Mesendoderm (in vitro differentiated cells): Measurements from ENCODE around the gene TMTC1.
"Not testable (repeated sequence)": the region's sequence is repeated elsewhere in the genome, so short reads cannot be mapped to it uniquely, and the experiment has no call there.

Experiments
- DNase-seq: peaks from one replicate; pipeline ENCODE4 v3.0.0; 2013
- H2AK5ac ChIP-seq: 2 replicates; pipeline ENCODE4 v1.6.1; 2013; ENCODE audit warnings: low read length, inconsistent platforms
- H2BK120ac ChIP-seq: 2 replicates; pipeline ENCODE4 v1.6.1; 2013; ENCODE audit warnings: low read depth, mild to moderate bottlenecking, low read length, moderate library complexity, mixed read lengths
- H2BK15ac ChIP-seq: replicated peaks from 2 replicates; pipeline ENCODE4 v1.6.1; 2013; ENCODE audit warnings: low read depth, mild to moderate bottlenecking, moderate library complexity
- H2BK5ac ChIP-seq: 2 replicates; pipeline ENCODE4 v1.6.1; 2013; ENCODE audit warnings: low read length, inconsistent platforms
- H3K18ac ChIP-seq: 2 replicates; pipeline ENCODE4 v1.6.1; 2013; ENCODE audit warnings: mild to moderate bottlenecking, low read length, mixed read lengths
- H3K23ac ChIP-seq: one replicate; pipeline ENCODE4 v1.6.1; 2013; ENCODE audit warnings: low read length
- H3K27ac ChIP-seq: 2 replicates; pipeline ENCODE4 v1.5.1; 2013; ENCODE audit warnings: low read depth, mild to moderate bottlenecking, inconsistent platforms, low read length, moderate library complexity
- H3K27me3 ChIP-seq: 2 replicates; pipeline ENCODE4 v1.6.1; 2013; ENCODE audit warnings: low read length, control low read depth, mild to moderate bottlenecking, inconsistent platforms; ENCODE audit not compliant: insufficient read depth, poor library complexity
- H3K36me3 ChIP-seq: 2 replicates; pipeline ENCODE4 v1.6.1; 2013; ENCODE audit warnings: low read length, inconsistent platforms; ENCODE audit not compliant: control insufficient read depth, insufficient read depth
- H3K4ac ChIP-seq: one replicate; pipeline ENCODE4 v1.6.1; 2013; ENCODE audit warnings: low read depth, mild to moderate bottlenecking, low read length, moderate library complexity
- H3K4me1 ChIP-seq: 2 replicates; pipeline ENCODE4 v1.6.1; 2013; ENCODE audit warnings: low read depth, low read length, inconsistent platforms; ENCODE audit not compliant: control insufficient read depth
- H3K4me2 ChIP-seq: 2 replicates; pipeline ENCODE4 v1.6.1; 2013; ENCODE audit warnings: low read length
- H3K4me3 ChIP-seq: 2 replicates; pipeline ENCODE4 v1.5.1; 2013; ENCODE audit warnings: mild to moderate bottlenecking, low read length
- H3K56ac ChIP-seq: one replicate; pipeline ENCODE4 v1.6.1; 2013; ENCODE audit warnings: low read length
- H3K79me1 ChIP-seq: 2 replicates; pipeline ENCODE4 v1.6.1; 2013; ENCODE audit warnings: low read length, inconsistent platforms
- H3K79me2 ChIP-seq: 2 replicates; pipeline ENCODE4 v1.6.1; 2013; ENCODE audit warnings: mild to moderate bottlenecking, low read length; ENCODE audit not compliant: control insufficient read depth, insufficient read depth
- H3K9ac ChIP-seq: 2 replicates; pipeline ENCODE4 v1.6.1; 2013; ENCODE audit warnings: low read length, inconsistent platforms
- H4K5ac ChIP-seq: one replicate; pipeline ENCODE4 v1.6.1; 2013; ENCODE audit warnings: low read length
- H4K8ac ChIP-seq: one replicate; pipeline ENCODE4 v1.6.1; 2013; ENCODE audit warnings: low read depth, mild to moderate bottlenecking, control low read depth, low read length, moderate library complexity
- WGBS: extraction: QIAGEN DNeasy Blood & Tissue Kit; methylation state at CpG from one replicate; pipeline ENCODE4 v1.1.7; 2013; ENCODE audit warnings: low lambda C conversion rate, missing lambda C conversion rate; ENCODE audit not compliant: insufficient coverage; ENCODE audit errors: extremely low coverage; 5-methylcytosine and 5-hydroxymethylcytosine counted together

The TMTC1 gene

GRCh38 chr12:29639893-29640495 lies 143.7 kb downstream of the TMTC1 start:
- Histone ChIP-seq H2BK5ac (no peak overlapping the region), H3K9ac (no peak overlapping the region), H3K79me1 (no peaks in the 10 kb centered on the region), H3K4ac (peak overlapping the region; percentile 75), H3K4me2 (no peak overlapping the region), H3K4me3 (no peak overlapping the region), H2AK5ac (no peak overlapping the region), H3K18ac (peak overlapping the region; percentile 82), H3K27me3 (no peaks in the 10 kb centered on the region), H3K23ac (no peak overlapping the region), H3K36me3 (no peaks in the 10 kb centered on the region), H4K5ac (no peak overlapping the region), H3K27ac (peak overlapping the region; percentile 78), H2BK120ac (peak overlapping the region; percentile 63), H3K56ac (peak overlapping the region; percentile 50), H3K79me2 (no peaks in the 10 kb centered on the region), H4K8ac (no peak overlapping the region), H2BK15ac (no peak overlapping the region), H3K4me1 (peaks cover 4% of the 10 kb centered on the region)
- WGBS, result no CpG with 5 or more reads among the region's 10 CpGs
- peak; percentile 18 for DNase-seq

DNA sequence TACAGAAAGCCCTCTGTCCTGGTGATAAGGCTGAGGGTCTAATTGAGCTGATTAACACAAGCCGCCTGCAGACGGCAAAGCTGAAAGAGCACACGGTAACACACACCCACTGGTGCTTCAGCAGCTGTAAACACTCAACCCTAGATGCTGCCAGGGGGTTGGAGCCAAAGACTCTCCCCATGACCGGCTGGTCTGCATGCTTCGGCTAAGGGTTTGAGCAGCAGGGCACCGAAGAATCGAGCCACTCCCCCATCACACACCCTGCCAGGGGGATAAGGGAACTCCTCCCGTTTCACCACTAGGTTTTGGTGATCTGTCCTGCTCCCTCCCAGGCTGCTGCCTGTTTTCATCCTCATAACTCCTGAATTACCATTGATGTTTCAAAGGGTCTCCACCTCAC lies 145.2 kb downstream of the TMTC1 start:
- no peak overlapping the region for H3K4me3 ChIP-seq
- H3K27me3 ChIP-seq, result no peaks in the 10 kb centered on the region
- H3K36me3 ChIP-seq, result no peaks in the 10 kb centered on the region
- no peak overlapping the region for H3K9ac ChIP-seq
- no peak overlapping the region for H4K8ac ChIP-seq
- H3K4me1 ChIP-seq, result peaks cover 4% of the 10 kb centered on the region
- H4K5ac ChIP-seq, result no peak overlapping the region
- no peaks in the 10 kb centered on the region for H3K79me2 ChIP-seq
- H2BK5ac ChIP-seq, result no peak overlapping the region
- no peak overlapping the region for H2BK120ac ChIP-seq
- H3K18ac ChIP-seq, result no peak overlapping the region
- H2AK5ac ChIP-seq, result no peak overlapping the region
- H3K4me2 ChIP-seq, result no peak overlapping the region
- no CpG with 5 or more reads among the region's 8 CpGs for WGBS
- DNase-seq, result peak; percentile 43
- no peak overlapping the region for H2BK15ac ChIP-seq
- H3K79me1 ChIP-seq, result no peaks in the 10 kb centered on the region
- H3K4ac ChIP-seq, result no peak overlapping the region
- H3K27ac ChIP-seq, result no peak overlapping the region
- H3K56ac ChIP-seq, result no peak overlapping the region
- no peak overlapping the region for H3K23ac ChIP-seq

DNA sequence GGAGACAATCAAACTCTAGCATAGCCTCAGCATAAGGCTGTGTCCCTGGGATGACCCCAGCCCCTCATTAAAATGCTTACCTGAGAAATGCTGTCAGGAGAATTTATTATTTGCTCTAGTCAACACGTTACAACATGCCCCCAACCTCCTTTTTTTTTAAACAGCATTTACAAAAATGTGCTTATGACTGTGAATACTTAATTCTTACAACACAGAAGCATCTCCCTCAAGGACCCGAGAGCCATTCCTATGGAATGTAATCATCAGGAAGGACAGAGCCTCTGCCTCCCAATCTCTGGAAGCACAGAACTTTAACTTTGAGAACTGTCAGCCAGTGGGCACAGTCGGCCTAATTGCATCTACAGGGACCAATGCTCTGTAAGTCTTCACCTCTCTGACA lies 149.7 kb downstream of the TMTC1 start:
- no peaks in the 10 kb centered on the region for H3K79me1 ChIP-seq
- H3K9ac ChIP-seq, result no peak overlapping the region
- H3K4ac ChIP-seq, result no peak overlapping the region
- H3K27ac ChIP-seq, result no peak overlapping the region
- H3K56ac ChIP-seq, result no peak overlapping the region
- H3K36me3 ChIP-seq, result peaks cover 1% of the 10 kb centered on the region
- DNase-seq, result peak; percentile 57
- no peaks in the 10 kb centered on the region for H3K27me3 ChIP-seq
- H2BK15ac ChIP-seq, result no peak overlapping the region
- WGBS, result no CpG with 5 or more reads among the region's 3 CpGs
- H3K4me3 ChIP-seq, result no peak overlapping the region
- no peaks in the 10 kb centered on the region for H3K4me1 ChIP-seq
- H2BK5ac ChIP-seq, result no peak overlapping the region
- no peak overlapping the region for H2AK5ac ChIP-seq
- no peak overlapping the region for H3K23ac ChIP-seq
- H3K4me2 ChIP-seq, result no peak overlapping the region
- no peak overlapping the region for H4K8ac ChIP-seq
- H2BK120ac ChIP-seq, result no peak overlapping the region
- H3K18ac ChIP-seq, result no peak overlapping the region
- no peak overlapping the region for H4K5ac ChIP-seq
- no peaks in the 10 kb centered on the region for H3K79me2 ChIP-seq

DNA sequence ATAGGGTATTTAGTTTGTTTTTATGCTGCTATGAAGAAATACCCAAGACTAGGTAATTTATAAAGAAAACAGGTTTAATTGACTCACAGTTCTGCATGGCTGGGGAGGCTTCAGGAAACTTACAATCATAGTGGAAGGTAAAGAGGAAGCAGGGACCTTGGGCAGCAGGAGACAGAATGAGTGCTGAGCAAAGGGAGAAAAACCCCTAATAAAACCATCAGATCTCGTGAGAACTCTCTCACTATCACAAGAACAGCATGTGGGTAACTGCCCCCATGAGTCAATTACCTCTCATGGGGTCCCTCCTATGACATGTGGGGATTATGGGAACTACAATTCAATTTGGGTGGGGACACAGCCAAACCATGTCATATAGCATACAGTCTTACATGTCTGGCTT lies 153.6 kb downstream of the TMTC1 start:
- not testable (repeated sequence) for H3K79me2 ChIP-seq, H2AK5ac ChIP-seq, H3K27ac ChIP-seq, H3K27me3 ChIP-seq, H3K36me3 ChIP-seq, H3K23ac ChIP-seq, H3K4ac ChIP-seq, H4K8ac ChIP-seq, H3K18ac ChIP-seq, H3K79me1 ChIP-seq, H2BK5ac ChIP-seq, H3K56ac ChIP-seq, H3K9ac ChIP-seq, DNase-seq, H3K4me3 ChIP-seq, H3K4me2 ChIP-seq, H3K4me1 ChIP-seq, H4K5ac ChIP-seq, H2BK15ac ChIP-seq, H2BK120ac ChIP-seq
- WGBS, result no CpG with 5 or more reads among the region's 1 CpG

DNA sequence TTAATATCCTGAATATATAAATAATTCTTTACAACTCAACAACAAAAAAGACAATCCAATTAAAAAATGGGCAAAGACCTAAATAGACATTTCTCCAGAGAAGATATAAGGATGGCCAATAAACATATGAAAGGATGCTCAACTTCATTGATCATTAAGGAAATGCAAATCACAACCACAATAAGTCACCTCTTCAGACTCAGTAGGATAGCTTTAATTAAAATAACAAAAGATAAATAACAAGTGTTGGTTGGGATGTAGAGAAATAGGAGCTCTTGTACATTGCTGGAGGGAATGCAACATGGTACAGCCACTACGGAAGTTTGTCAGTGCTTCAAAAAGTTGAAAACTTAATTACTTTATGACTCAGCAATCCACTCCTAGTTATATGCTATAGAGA lies 156.5 kb downstream of the TMTC1 start:
- Histone ChIP-seq H3K9ac (no peak overlapping the region), H3K79me1 (no peaks in the 10 kb centered on the region), H3K4me1 (no peaks in the 10 kb centered on the region), H2BK5ac (no peak overlapping the region), H3K4me3 (no peak overlapping the region), H2AK5ac (no peak overlapping the region), H3K23ac (no peak overlapping the region), H2BK15ac (no peak overlapping the region), H3K4ac (no peak overlapping the region), H2BK120ac (no peak overlapping the region), H3K27ac (no peak overlapping the region), H3K4me2 (no peak overlapping the region), H3K27me3 (no peaks in the 10 kb centered on the region), H3K18ac (no peak overlapping the region), H3K56ac (no peak overlapping the region), H4K8ac (no peak overlapping the region), H3K36me3 (no peaks in the 10 kb centered on the region), H4K5ac (no peak overlapping the region), H3K79me2 (no peaks in the 10 kb centered on the region)
- WGBS, result no CpG with 5 or more reads among the region's 1 CpG
- no peak for DNase-seq

DNA sequence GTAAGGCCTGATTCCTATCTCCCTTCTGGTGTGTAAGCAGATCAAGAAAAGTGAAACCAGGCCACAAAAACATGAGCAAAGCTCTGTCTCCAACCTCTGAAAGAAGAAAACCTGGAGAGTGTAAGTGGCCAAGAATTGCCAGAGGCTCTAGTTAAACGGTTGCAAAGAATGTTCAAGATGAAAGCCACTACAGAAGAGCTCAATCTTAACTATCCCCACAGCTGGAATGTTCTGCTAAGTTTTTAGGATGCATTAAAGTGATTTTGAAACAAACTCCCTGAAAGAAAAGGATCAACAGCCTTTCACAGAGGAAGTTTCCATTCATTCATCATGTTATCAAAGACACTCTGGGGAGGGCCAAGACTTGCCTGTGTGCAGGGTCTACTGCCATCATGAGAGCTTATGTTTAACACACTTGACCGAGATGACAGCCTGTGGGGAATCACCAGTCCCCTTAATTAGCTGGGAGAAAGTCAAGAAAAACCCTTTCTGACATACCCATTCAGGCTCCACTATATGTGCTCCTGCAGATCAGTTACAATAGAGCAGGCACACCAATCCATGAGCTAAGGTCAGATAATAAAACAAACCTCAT lies 158.3 kb downstream of the TMTC1 start:
- H3K4ac ChIP-seq, result no peak overlapping the region
- H4K5ac ChIP-seq, result no peak overlapping the region
- no peak overlapping the region for H3K4me3 ChIP-seq
- H2BK5ac ChIP-seq, result no peak overlapping the region
- H3K79me2 ChIP-seq, result no peaks in the 10 kb centered on the region
- H3K9ac ChIP-seq, result no peak overlapping the region
- no peaks in the 10 kb centered on the region for H3K4me1 ChIP-seq
- no peaks in the 10 kb centered on the region for H3K36me3 ChIP-seq
- no peaks in the 10 kb centered on the region for H3K79me1 ChIP-seq
- no peaks in the 10 kb centered on the region for H3K27me3 ChIP-seq
- no peak overlapping the region for H2BK120ac ChIP-seq
- no CpG with 5 or more reads among the region's 2 CpGs for WGBS
- H3K4me2 ChIP-seq, result no peak overlapping the region
- H2BK15ac ChIP-seq, result no peak overlapping the region
- no peak overlapping the region for H3K27ac ChIP-seq
- no peak overlapping the region for H3K23ac ChIP-seq
- H3K18ac ChIP-seq, result no peak overlapping the region
- H4K8ac ChIP-seq, result peak overlapping the region; percentile 13
- no peak for DNase-seq
- no peak overlapping the region for H2AK5ac ChIP-seq
- H3K56ac ChIP-seq, result no peak overlapping the region
